GM21529 (cell line): Measurements from ENCODE around the gene FBXW8.

Experiments used
- ATAC-seq: cut with Tn5 transposase; IDR thresholded peaks from one replicate; pipeline ENCODE4 v1.9.1; 2021; ENCODE audit not compliant: unreplicated experiment

The FBXW8 gene

DNA sequence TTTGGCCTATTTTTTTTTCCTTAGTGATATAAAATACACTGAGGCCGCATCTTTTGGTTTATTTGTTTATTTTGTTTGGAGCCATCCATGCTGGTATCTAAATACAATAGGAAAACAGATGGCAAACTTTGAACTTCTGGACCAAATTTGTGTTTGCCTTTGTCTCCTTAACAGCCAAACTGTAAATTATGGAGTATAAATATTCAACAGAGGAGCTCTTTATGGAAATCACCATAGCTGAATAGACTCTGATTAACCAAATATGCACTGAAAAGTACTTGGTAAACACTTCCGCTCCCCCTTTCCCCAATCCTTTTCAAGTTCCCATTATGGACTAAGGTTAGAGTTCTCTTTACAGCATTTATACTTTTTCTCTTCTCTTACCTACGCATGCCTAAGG lies 107.9 kb downstream of the FBXW8 start:
- no peak for ATAC-seq

DNA sequence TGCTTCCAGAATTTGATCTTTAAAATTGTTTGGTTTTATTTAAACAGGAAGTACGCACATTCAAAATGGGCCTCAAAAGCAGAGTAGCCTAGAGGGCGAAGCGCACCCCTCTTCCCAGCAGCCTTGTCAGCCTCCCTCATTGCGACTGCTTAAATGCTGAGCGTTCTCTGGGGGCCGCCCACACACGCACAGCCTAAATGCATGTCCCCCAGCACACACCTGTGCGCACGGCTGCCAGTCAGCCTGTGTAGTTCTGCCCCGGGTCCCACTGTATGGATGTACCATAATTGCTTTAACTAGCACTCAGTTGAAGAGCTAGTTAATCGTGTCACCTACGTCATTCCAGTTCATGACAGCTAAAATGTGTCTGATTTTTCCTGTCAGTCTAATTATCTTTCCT lies 109.1 kb downstream of the FBXW8 start:
- no peak for ATAC-seq

DNA sequence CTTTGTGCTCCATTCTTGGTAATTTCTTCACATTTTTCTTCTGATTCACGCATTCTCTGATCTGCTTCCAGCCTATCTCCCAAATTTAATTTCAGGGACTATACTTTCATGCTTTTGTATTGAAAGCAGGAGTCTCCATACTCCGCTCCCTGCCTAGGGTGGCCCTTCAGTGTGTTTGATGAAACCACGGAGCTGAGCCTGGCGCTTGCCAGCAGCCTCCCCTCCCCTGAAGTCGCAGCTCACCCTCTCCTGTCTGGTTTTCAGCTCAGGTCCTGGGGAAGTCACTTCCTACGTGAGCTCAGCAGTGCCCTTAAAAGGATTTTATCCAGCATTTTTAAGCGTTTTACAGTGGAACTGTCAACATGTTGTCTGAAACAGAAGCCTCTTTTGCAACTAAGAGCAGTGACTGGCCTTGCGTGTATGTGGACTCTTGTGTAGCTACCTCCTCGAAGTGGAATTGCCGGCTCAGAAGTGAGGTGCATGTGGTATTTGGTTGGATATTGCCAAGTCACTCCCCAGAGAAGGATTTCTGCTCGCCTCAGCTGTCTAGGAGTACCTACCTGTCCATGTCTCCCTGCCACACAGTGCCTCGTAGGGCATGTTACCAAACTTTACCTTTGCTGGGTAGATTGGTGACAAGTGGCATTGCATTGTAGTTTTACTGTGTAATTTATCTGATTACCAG lies 109.9 kb downstream of the FBXW8 start:
- ATAC-seq: no peak

DNA sequence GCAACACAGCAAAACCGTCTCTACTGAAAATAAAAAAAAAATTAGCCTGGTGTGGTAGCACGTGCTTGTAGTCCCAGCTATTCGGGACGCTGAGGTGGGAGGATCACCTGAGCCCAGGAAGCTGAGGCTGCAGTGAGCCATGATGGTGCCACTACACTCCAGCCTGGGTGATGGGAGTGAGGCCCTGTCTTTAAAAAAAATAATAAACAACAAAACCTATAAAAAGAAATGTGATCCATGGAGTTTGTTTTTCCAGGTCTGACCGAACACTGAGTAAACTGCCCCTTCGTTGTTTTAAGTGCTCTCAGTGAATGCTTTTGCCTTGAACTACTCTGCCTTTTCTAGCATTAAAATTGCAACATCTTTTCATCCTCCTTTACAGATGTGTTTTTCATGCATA lies 111.7 kb downstream of the FBXW8 start:
- ATAC-seq: no peak

DNA sequence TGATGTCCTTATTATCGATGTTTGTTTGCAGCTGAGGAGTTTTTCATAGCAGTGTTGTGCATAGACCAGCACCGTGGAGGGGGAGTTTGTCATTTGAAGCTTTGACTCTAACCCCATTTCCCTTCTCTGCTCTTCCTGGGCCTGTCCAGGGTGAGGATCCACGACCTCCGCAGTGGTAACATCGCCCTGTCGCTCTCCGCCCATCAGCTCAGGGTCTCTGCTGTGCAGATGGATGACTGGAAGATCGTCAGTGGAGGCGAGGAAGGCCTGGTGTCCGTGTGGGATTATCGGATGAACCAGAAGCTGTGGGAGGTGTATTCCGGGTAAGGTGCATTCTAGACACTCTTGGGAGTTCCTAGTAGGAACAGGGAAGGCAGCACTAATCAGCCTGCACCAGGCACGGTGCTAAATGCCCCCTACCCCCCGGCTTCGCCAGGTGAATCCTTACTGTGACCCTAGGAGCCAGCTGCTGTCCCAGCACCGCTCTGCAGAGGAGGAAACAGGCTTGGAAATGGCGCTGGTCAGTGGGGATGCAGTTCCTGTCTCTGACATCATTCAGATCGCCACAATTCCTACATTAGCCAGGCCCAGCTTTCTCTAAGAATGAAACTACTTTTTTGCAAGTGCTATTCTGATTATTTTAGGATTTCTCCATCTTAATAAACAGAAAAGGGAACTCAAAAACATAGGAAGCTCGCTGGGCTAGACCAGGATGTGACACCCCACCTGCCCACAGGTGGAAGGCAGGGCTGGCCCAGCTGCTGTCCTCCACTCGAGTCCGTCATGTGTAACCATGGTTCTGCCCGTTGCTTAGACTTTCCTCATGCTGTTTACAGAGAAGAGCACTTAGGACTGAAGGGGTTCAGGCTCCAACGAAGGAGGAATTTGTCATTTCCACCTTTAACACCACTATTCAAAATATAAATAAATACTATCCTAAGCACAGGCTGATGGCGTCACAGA lies 113.5 kb downstream of the FBXW8 start:
- no peak for ATAC-seq

DNA sequence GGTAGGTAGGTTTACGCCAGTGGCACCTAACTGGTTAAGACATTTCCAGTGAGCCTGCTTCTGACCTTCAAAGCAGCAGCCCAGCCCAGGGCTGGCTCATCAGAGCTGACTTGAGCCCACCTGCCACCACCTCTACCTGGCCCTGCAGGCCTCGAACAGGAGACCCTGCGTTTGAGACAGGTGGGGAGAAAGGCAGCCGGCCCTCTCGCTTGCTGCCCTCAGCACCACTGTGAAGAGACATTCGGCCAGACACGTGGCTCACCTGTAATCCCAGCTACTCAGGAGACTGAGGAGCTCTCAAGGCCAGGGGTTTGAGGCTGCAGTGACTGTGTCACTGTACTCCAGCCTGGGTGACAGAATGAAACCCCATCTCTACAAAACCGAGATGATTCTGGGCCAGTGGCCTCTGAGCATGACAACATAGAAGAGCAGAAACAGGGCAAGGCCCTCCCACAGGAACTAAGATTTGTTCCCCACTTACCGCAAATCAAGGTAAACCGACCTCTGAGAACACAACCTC lies 114.3 kb downstream of the FBXW8 start:
- ATAC-seq: no peak

DNA sequence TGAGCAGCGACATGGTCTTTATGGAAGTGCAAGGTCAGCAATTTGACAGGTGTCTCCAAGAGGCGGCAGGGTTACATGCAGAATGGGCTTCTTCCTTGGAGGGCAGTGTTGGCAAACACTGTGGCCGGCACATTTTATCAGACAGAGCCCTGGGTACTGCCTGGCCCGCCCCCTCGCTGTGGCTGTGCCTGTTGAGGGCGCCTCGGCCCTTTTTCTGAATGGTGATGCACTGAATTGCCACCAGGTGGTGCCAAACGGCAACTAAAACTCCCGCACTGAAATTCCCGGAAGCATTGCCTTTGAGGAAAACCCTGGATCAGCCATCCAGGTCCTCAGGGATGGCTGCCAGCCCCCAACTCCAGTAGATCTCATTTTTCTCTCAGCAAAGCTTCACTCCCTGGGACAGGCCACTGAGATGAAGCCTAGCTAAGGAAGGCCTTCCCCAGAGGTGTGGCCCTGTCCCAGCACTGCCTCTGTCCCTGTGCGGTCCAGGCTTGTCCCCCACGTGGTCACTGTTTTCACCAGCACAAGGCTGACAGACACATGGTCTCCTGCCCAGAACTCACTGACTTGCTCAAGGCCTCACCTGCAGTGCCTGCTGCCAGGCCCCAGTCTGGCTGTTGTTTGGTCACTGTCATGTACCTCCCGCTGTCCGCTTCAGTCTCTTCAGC lies 114.9 kb downstream of the FBXW8 start:
- no peak for ATAC-seq

DNA sequence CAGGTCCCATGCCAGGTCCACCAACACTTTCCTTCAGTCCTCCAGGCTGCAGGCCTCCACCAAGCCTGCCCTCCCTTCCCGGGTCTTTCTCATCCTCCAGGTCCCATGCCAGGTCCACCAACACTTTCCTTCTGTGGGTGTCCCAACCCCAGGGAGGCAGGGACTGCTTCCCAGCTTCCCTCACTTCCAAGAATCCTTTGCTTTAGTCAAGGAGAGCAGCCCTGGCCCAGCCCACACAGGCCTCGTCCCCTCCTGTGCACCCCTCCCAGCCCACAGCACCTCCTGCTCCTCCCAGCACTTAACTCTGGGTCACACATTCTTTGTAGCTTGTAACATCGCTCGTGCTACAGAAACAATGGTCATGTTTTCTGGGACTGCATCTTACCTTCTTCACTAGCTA lies 115.6 kb downstream of the FBXW8 start:
- ATAC-seq: no peak

DNA sequence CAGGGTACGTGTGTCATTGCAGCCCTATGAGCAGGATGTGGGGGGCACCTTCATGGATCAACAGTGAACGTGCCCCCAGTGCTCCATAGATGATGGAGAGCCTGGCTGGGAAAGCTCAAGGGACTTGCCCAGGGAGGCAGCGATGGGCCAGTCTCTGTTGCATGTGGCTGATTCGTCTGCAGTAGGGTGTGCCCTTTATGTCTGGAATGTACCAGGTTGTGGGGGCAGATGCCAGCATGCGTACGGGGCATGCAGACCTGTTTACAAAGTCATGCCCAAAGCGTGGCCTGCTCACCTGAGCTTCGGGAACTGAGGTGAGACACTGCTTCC lies 116.1 kb downstream of the FBXW8 start:
- no peak for ATAC-seq

DNA sequence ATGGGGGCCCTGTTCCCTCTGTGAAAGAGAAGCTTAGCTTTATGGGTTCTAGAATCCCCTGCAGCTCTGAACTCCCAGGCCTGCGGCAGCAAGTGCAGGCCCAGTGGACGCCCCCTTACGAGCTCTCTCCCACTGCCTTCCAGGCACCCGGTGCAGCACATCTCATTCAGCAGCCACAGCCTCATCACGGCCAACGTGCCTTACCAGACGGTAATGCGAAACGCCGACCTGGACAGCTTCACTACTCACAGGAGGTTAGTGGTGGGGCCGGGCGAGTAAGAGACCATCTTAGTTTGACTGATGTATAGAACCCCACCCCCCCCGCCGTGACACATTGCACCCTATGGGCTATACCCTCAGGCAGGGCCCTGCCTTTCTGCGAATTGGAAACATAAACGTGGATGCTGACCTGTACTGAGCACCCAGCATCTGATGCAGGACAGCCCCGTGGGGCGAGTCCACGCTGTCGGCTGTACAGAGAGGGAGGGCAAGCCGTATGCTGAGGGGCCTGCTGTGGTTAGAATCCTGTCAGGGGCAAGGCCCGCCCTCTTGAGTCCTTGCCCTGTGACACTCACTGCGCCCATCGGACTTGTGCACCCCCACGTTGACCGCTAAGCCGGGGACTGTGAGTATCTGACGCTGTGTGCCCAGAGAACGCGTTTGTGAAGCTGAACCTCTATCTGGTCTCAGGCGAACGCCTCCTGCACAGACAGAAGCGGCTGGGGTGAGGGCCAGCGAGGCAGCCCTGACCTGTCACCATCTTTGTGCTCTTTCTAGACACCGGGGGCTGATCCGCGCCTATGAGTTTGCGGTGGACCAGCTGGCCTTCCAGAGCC lies 116.7 kb downstream of the FBXW8 start:
- no peak for ATAC-seq

DNA sequence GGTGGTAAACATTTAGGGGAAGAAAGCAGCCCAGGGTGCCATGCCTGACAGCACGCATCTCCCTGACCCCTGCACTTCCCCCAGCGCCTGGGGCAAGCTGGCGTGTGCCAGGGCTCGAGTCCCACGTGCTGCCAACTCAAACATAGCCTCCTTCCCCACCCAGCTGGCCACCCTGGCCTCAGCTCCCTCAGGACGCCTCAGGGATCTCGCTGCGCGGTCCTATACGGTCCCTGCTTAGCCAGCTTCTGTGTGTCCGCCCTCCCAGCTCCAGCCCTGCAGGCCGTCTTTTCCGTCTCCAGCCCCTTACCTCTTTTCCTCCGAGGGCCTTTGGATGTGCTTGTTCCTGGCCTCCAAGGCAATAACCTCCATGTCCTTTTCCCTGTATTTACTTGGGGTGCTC lies 117.5 kb downstream of the FBXW8 start:
- ATAC-seq: no peak

DNA sequence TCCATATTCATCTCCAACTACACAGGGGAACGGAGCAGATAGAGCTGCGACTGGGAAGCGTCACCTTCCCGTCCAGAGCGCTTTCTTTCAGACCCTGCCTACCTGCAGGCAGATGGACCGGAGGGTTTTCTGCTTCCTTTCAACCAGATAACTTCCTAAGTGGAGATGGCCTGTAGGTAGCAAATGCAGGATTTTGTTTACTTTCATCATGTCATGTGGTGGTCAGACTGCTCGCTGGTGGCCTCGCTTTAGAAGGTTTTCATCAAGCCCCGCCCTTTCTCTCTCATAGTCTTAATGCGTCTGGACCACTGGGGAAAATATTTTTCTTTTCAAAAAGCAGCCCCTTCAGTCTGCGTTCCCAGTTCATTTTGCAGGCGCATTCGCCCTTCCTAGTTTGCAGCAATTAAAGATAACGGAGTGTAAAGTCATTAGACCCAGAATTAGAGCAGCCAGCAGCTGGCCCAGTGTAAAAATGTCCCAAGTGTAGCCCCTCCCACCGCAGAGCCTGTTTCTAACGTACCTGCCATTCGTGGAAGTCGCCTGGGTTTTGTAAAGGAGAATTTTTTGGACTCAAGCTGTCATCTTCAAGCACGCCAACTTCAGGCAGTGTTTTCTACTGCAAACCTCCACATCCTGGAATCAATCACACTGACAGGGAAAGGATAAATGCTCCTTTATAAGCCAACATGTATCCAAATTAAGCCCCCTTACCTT lies 119.6 kb downstream of the FBXW8 start:
- ATAC-seq: no peak

DNA sequence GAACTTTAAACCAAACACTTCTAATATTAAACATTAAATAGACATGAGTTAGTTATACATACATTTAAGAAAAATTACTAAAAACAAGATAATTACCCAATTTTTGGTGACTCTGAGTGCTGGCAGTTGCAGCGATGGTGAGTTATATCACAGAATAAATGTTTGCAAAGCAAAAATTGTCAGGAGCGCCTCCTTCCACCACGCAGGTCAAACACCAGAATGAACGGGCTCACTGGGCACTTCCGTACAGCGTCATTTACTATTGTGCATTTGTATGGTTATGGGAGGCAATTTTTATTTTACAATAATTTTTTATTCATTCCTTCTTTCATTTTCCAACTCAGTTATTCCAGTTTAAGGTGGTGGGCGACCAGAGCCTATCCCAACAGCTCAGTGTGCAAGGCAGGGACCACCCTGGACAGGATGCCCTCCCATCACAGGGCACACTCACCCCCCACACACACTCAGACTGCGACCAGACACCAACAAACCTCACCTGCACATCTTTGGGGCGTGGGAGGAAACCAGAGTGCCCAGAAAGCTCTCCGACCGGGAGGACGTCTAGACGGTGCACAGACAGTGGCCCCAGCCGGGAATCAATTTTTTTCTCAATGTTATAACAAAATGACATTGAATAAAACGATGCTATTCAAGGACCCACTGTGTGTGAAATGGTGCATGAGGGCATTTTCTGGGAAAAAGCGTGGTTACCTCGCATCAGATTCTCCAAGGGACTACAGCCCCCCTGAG lies 121.3 kb downstream of the FBXW8 start:
- ATAC-seq: no peak

DNA sequence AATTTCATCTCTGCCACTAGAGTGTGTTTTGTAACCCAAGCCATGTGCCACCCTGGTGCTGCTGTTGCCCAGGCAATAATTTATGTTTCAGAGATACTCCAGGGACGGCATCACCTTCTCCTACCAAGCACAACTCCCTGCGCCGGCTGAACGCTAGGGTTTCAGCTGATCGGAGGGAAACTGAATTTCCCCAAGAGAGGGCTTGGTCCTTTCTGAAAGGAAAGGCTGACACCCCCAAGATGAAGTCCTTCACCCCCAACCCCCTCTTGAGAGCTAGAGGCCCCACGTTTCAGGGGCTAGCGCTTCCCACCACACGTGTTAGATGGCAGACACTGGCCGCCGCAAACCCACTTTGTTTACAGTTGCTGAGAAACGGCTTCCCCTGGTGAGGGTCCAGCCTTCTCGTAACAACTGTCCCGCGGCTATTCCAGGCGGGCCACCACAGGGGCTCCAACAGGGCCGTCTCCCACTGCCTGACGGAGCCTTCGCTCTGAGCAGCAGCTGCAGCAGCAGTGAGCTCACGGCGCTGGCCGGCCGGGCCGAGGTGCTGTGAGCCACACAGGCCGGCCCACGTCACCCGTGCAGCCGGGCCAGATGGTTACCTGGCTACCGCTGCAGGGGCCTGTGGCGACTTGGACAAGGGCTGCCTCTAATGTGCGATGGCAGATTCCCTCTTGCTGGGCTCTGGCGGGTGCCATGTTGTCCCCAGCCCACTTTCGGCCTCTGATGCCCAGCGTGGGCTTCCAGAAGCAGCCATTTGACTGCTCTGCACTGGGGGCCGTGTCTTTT lies 122.0 kb downstream of the FBXW8 start:
- no peak for ATAC-seq

DNA sequence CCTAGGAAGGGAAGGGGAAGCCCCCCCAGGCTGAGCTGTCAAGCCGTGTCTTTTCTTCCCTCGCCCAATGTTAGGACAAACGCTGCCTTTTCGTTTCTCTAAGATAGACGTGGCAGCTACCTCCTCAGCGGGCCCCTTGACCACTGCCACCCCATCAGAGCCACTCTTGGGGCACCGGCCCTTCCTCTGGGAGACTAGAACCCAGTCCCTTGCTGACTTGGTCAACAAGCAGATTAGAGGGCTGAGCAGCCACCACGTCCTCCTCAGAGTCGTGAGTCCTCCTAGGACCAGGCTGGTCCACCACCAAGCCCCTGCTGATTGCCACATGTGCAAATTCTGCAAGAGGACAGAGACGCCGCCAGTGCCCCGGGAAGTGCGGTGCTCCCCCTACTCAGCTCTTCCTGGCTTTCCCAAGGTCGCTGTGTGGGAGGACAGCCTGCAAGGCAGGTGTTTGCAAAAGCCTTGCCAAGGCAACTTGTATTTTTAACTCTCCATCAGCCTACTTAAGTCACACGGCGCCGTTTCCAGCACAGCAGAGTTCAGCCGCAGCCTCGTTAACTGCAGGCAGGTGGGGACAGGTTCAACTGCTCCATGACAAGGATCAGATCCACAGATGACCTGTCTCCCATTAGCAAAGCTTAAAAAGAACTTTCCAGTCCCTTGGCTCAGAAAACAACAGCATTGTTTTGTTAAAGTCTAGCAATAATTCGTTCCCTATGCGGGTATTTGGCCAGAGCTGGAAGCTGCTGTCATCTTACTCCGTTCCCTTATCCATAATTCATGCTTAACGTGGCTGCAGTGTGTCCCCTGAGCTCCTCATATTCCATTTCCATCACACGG lies 122.9 kb downstream of the FBXW8 start:
- no peak for ATAC-seq

DNA sequence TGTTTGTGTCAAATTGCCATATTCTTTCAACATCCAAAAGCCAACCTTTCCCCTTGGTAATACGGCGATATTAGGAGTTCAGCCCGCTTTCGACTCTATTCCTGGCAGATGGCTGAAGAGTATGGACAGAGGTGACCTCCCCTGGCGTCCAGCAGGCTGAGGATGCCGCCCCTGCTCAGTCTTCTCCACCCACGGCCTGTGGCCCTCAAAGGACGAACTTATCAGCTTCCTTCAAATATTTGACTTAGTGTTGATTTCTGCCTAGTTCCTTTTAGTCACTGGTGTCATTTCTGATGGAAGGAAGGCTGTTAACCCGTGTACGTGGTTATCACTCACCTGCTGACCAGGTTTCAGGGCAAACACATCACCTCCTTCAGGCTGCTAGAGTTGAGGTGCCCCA lies 123.5 kb downstream of the FBXW8 start:
- ATAC-seq: no peak

DNA sequence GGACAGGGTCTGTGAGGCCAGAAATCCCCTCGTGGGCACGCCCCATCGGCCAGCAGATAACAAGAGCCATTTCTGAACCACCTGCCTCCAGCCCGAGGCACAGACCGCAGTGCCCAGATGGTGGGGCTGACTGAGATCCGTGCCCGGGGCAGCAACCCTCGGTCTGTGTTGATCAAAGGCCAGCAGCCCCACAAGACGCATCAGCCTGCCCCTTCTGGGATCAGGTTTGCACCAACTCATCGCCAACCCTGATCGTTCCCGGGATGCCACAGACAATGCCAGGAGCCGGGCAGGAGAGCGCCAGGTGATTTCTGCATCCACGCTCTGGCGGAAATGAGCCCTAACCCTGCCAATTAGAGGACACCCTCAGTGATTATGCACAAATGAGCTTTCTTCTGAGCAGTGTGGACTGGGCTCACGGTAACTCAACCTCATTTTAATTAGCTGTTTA lies 124.0 kb downstream of the FBXW8 start:
- no peak for ATAC-seq

DNA sequence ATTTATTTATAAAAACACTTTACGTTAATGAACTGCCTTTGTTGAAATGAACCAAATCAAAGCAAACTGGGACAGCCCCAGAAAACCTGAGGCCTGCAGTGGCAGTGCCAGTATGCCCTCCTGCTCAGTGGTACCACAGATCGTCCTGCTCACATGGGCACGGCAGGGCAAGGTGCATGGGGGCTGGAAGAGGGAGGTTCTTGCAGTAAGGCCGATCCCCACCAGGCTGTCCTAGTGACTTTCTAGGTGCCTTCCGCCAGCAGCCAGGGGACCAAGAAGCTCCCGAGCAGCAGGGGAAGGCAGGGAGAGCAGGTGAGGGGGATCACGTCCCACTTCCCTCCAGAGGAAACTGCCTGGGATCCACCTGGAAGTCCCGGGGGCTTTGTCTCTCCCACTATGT lies 124.5 kb downstream of the FBXW8 start:
- no peak for ATAC-seq
